Measurements from ENCODE around the gene ZNF143. TPM values are rescaled to one million over a fixed set of nuclear protein-coding genes. Genes with fewer than 3 reads are reported as not detected.

The ZNF143 gene
- total RNA-seq, 1 experiment from 2014 or later = 29.2 TPM

DNA sequence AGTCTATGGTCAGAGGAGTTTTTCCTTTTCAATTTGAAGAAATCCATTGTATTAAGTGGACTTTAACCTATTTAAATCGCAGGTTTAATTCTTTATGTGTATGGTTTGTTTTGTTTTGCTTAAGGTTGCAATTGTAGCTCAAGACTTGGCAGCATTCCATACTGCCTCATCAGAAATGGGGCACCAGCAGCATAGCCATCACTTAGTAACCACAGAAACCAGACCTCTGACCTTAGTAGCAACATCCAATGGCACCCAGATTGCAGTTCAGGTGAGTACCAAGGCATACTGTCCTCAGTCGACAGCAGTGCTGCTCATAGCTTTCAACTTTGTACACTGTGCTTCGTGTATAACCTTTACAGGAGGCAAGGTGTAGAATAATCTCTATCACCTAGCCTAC, 64.3 kb downstream of the ZNF143 start:
- no peak overlapping the region for H2AK5ac ChIP-seq (ENCODE audit: insufficient read length, low read length)
- H2BK20ac ChIP-seq (ENCODE audit: low read depth, low read length, poor library complexity, severe bottlenecking) = no peak overlapping the region
- no peaks in the 10 kb centered on the region for H3K4me1 ChIP-seq (ENCODE audit: insufficient read depth, low read length)
- TF ChIP-seq, protein P1, sequence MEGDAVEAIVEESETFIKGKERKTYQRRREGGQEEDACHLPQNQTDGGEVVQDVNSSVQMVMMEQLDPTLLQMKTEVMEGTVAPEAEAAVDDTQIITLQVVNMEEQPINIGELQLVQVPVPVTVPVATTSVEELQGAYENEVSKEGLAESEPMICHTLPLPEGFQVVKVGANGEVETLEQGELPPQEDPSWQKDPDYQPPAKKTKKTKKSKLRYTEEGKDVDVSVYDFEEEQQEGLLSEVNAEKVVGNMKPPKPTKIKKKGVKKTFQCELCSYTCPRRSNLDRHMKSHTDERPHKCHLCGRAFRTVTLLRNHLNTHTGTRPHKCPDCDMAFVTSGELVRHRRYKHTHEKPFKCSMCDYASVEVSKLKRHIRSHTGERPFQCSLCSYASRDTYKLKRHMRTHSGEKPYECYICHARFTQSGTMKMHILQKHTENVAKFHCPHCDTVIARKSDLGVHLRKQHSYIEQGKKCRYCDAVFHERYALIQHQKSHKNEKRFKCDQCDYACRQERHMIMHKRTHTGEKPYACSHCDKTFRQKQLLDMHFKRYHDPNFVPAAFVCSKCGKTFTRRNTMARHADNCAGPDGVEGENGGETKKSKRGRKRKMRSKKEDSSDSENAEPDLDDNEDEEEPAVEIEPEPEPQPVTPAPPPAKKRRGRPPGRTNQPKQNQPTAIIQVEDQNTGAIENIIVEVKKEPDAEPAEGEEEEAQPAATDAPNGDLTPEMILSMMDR (conservative IDR thresholded peaks at IDR 0.05) = no peak
- H2BK5ac ChIP-seq (ENCODE audit: insufficient read length, low read length) = no peak overlapping the region
- no peak for DNase-seq
- H3K4me3 Mint-ChIP-seq = no peak overlapping the region
- H3K9me3 ChIP-seq (ENCODE audit: control insufficient read depth, low read depth, low read length) = no peaks in the 10 kb centered on the region
- no peak overlapping the region for H4K91ac ChIP-seq (ENCODE audit: insufficient read length, low read depth, low read length)
- no peaks in the 10 kb centered on the region for H3K9me3 Mint-ChIP-seq
- no peak overlapping the region for H3K56ac ChIP-seq (ENCODE audit: insufficient read length, low read depth, low read length)
- no peaks in the 10 kb centered on the region for H3K27me3 Mint-ChIP-seq (ENCODE audit: low read depth)
- H4K20me1 ChIP-seq (ENCODE audit: control insufficient read depth, insufficient read depth, insufficient read length) = no peaks in the 10 kb centered on the region
- H3K27ac Mint-ChIP-seq = no peak overlapping the region
- no peak overlapping the region for H3K4me2 ChIP-seq (ENCODE audit: insufficient read depth, insufficient read length, low read length)
- H3K4me1 Mint-ChIP-seq = peaks cover 17 to 26% of the 10 kb centered on the region in 2 experiments
- no peak overlapping the region for H3K14ac ChIP-seq (ENCODE audit: insufficient read depth, low read length)
- H3K9ac ChIP-seq (ENCODE audit: extremely low read depth, insufficient read length, low read length) = no peak overlapping the region
- H3K36me3 Mint-ChIP-seq (ENCODE audit: insufficient read depth in 1 of 3, low read depth in 3 of 3) = peaks cover 20 to 44% (median 43%) of the 10 kb centered on the region in 3 experiments; a peak in 6 of 7 replicates
- H2AFZ ChIP-seq (ENCODE audit: low read length) = no peak overlapping the region
- no peaks in the 10 kb centered on the region for H3K79me2 ChIP-seq (ENCODE audit: insufficient read depth, low read length)
- H3K4ac ChIP-seq (ENCODE audit: low read depth, low read length) = no peak overlapping the region
- no peaks in the 10 kb centered on the region for H3K27me3 ChIP-seq (ENCODE audit: insufficient read depth, low read length)
- H3K27ac ChIP-seq (ENCODE audit: insufficient read length, low read depth, low read length) = no peak overlapping the region
- H3K23me2 ChIP-seq (ENCODE audit: insufficient read length, low read depth, low read length, poor library complexity, severe bottlenecking) = no peaks in the 10 kb centered on the region
- H4K5ac ChIP-seq (ENCODE audit: insufficient read length, low read depth, low read length) = no peak overlapping the region
- H2BK15ac ChIP-seq (ENCODE audit: low read depth, low read length) = no peak overlapping the region
- H3K18ac ChIP-seq (ENCODE audit: insufficient read length, low read depth, low read length) = no peak overlapping the region
- H4K8ac ChIP-seq (replicated peaks; ENCODE audit: insufficient read length, low read depth, low read length) = no peak overlapping the region
- H2BK12ac ChIP-seq (ENCODE audit: insufficient read length, low read depth, low read length) = no peak overlapping the region
- no peak overlapping the region for H3T11ph ChIP-seq (ENCODE audit: low read length)
- H3K79me1 ChIP-seq (ENCODE audit: insufficient read depth, low read depth, low read length, poor library complexity, severe bottlenecking) = no peaks in the 10 kb centered on the region
- WGBS (ENCODE audit: extremely low coverage, insufficient read length, low lambda C conversion rate) = no CpG with 5 or more reads among the region's 3 CpGs
- H2BK120ac ChIP-seq (ENCODE audit: low read depth, low read length, poor library complexity, severe bottlenecking) = no peak overlapping the region
- no peak overlapping the region for H3K23ac ChIP-seq (ENCODE audit: insufficient read length, low read depth, low read length)

All from H9 (cell line).